IMR-90 (cell line): ENCODE results near the gene IPO7. TPM values are rescaled to one million over a fixed set of nuclear protein-coding genes. Genes with fewer than 3 reads are reported as not detected.
A peak's percentile ranks its signal among the peaks of the same experiment; 100 is the strongest.

Experiments
- ATAC-seq: fragments of 200-7000 bp; cut with Tn5 transposase; 2 replicates; pipeline ENCODE4 v1.9.1; 2020; ENCODE audit warnings: low read depth, mild to moderate bottlenecking, moderate library complexity
- Bru-seq: library from RNA; stranded (reverse); fragments of 400-500 nt; gene quantifications from one replicate; lab custom pipeline; 2021; lab: Mats Ljungman, UMichigan
- BruChase-seq, 2 experiments: library from RNA; stranded (reverse); fragments of 400-500 nt; gene quantifications; one replicate each; lab custom pipeline; 2021; lab: Mats Ljungman, UMichigan
- BruUV-seq: library from RNA; stranded (reverse); fragments of 400-500 nt; replicated peaks from 2 replicates; lab custom pipeline; 2021; lab: Mats Ljungman, UMichigan
- CTCF ChIA-PET: fragments of 300-600 bp; formaldehyde crosslinking; extraction: SDS; loops from one replicate; lab custom pipeline; 2021; ENCODE audit warnings: antibody characterized with exemption; lab: Yijun Ruan, JAX
- POLR2A ChIA-PET: fragments of 300-600 bp; sonication (Branson Sonifier 250); formaldehyde crosslinking; loops from one replicate; lab custom pipeline; 2022; ENCODE audit warnings: antibody characterized with exemption; ENCODE audit not compliant: unreplicated experiment; lab: Charles Lee
- DNase-seq: peaks from one replicate; pipeline ENCODE4 v3.0.0; 2013
- H2AFZ ChIP-seq: replicated peaks from 2 replicates; pipeline ENCODE3; 2013; ENCODE audit warnings: low read length, mild to moderate bottlenecking; ENCODE audit not compliant: poor library complexity
- H2AK5ac ChIP-seq: 2 replicates; pipeline ENCODE4 v1.6.1; 2013; ENCODE audit warnings: low read depth, low read length, inconsistent platforms
- H2AK9ac ChIP-seq: replicated peaks from 2 replicates; pipeline ENCODE3; 2013; ENCODE audit warnings: mild to moderate bottlenecking, low read depth, low read length, moderate library complexity; ENCODE audit not compliant: poor library complexity
- H2BK120ac ChIP-seq: 2 replicates; pipeline ENCODE4 v1.6.1; 2013; ENCODE audit warnings: low read depth, low read length, inconsistent platforms
- H2BK15ac ChIP-seq: 3 replicates; pipeline ENCODE4 v1.6.1; 2013; ENCODE audit warnings: low read depth, low read length, inconsistent platforms
- H2BK20ac ChIP-seq: 2 replicates; pipeline ENCODE4 v1.6.1; 2013; ENCODE audit warnings: low read depth, mild to moderate bottlenecking, inconsistent platforms, low read length, moderate library complexity
- H2BK5ac ChIP-seq: 2 replicates; pipeline ENCODE4 v1.6.1; 2013; ENCODE audit warnings: mild to moderate bottlenecking, low read depth, low read length, inconsistent platforms; ENCODE audit not compliant: poor library complexity, severe bottlenecking
- H3K14ac ChIP-seq: replicated peaks from 2 replicates; pipeline ENCODE4 v1.6.1; 2013; ENCODE audit warnings: low read depth, low read length, inconsistent platforms
- H3K18ac ChIP-seq: 2 replicates; pipeline ENCODE4 v1.6.1; 2013; ENCODE audit warnings: low read depth, low read length, control low read depth
- H3K23ac ChIP-seq: 2 replicates; pipeline ENCODE4 v1.6.1; 2013; ENCODE audit warnings: low read depth, low read length, inconsistent platforms
- H3K27ac ChIP-seq: 2 replicates; pipeline ENCODE4 v1.5.1; 2013; ENCODE audit warnings: mild to moderate bottlenecking, control low read depth, low read length; ENCODE audit not compliant: insufficient read depth
- H3K27me3 ChIP-seq: 2 replicates; pipeline ENCODE4 v1.6.1; 2013; ENCODE audit warnings: low read length; ENCODE audit not compliant: control insufficient read depth, insufficient read depth
- H3K36me3 ChIP-seq: 2 replicates; pipeline ENCODE4 v1.6.1; 2013; ENCODE audit warnings: low read length, mixed read lengths; ENCODE audit not compliant: control insufficient read depth, insufficient read depth
- H3K4ac ChIP-seq: 2 replicates; pipeline ENCODE4 v1.6.1; 2013; ENCODE audit warnings: low read depth, low read length, inconsistent platforms
- H3K4me1 ChIP-seq: 2 replicates; pipeline ENCODE4 v1.6.1; 2013; ENCODE audit warnings: low read length, mixed read lengths; ENCODE audit not compliant: control insufficient read depth, insufficient read depth
- H3K4me2 ChIP-seq: 2 replicates; pipeline ENCODE4 v1.6.1; 2013; ENCODE audit warnings: low read depth, mild to moderate bottlenecking, control low read depth, low read length, moderate library complexity
- H3K4me3 ChIP-seq: 2 replicates; pipeline ENCODE4 v1.5.1; 2013; ENCODE audit warnings: low read depth, mild to moderate bottlenecking, control low read depth, low read length, moderate library complexity; ENCODE audit not compliant: insufficient read depth
- H3K56ac ChIP-seq: 2 replicates; pipeline ENCODE4 v1.6.1; 2013; ENCODE audit warnings: low read length, inconsistent platforms; ENCODE audit not compliant: insufficient read depth; ENCODE audit errors: extremely low read depth
- H3K79me1 ChIP-seq, 2 experiments: 2 replicates each; pipeline ENCODE4 v1.6.1; 2013; ENCODE audit warnings: low read length in 2 of 2, inconsistent platforms in 1 of 2, low read depth in 1 of 2
- H3K9ac ChIP-seq: 2 replicates; pipeline ENCODE4 v1.6.1; 2013; ENCODE audit warnings: low read depth, low read length, control low read depth
- H3K9me1 ChIP-seq: 2 replicates; pipeline ENCODE4 v1.6.1; 2013; ENCODE audit warnings: low read length, inconsistent platforms; ENCODE audit not compliant: insufficient read depth
- H3K9me3 ChIP-seq: 2 replicates; pipeline ENCODE4 v1.6.1; 2013; ENCODE audit warnings: low read length; ENCODE audit not compliant: control insufficient read depth, insufficient read depth
- H4K20me1 ChIP-seq: 2 replicates; pipeline ENCODE4 v1.6.1; 2013; ENCODE audit warnings: low read length, inconsistent platforms; ENCODE audit not compliant: insufficient read depth
- H4K5ac ChIP-seq: 2 replicates; pipeline ENCODE4 v1.6.1; 2013; ENCODE audit warnings: mild to moderate bottlenecking, low read depth, low read length, control low read depth
- H4K8ac ChIP-seq, 2 experiments: 2 replicates each; pipeline ENCODE4 v1.6.1; 2013; ENCODE audit warnings: low read depth in 2 of 2, low read length in 2 of 2, control low read depth in 1 of 2, inconsistent platforms in 1 of 2
- H4K91ac ChIP-seq: 2 replicates; pipeline ENCODE4 v1.6.1; 2013; ENCODE audit warnings: low read depth, low read length, inconsistent platforms; ENCODE audit not compliant: insufficient read depth
- BHLHE40 ChIP-seq: fragments of 150-350 bp; IDR thresholded peaks from 2 replicates; pipeline ENCODE4 v1.6.1; 2016; ENCODE audit warnings: mild to moderate bottlenecking, low read depth, low read length
- CEBPB ChIP-seq: IDR thresholded peaks from 2 replicates; pipeline ENCODE4 v1.6.1; 2012; ENCODE audit warnings: low read depth, low read length, improper control_type of control experiment
- CHD1 ChIP-seq: IDR thresholded peaks from 2 replicates; pipeline ENCODE4 v1.6.1; 2012; ENCODE audit warnings: low read depth, low read length, improper control_type of control experiment
- ELK1 ChIP-seq: fragments of 150-350 bp; IDR thresholded peaks from 2 replicates; pipeline ENCODE4 v1.6.1; 2016; ENCODE audit warnings: low read depth, mild to moderate bottlenecking, low read length, moderate library complexity, borderline replicate concordance
- FOS ChIP-seq: fragments of 150-350 bp; IDR thresholded peaks from 2 replicates; pipeline ENCODE4 v1.6.1; 2016; ENCODE audit warnings: low read depth, low read length
- MAFK ChIP-seq: IDR thresholded peaks from 2 replicates; pipeline ENCODE4 v1.6.1; 2012; ENCODE audit warnings: low read depth, low read length, improper control_type of control experiment
- MXI1 ChIP-seq: IDR thresholded peaks from 2 replicates; pipeline ENCODE4 v1.6.1; 2012; ENCODE audit warnings: low read depth, mild to moderate bottlenecking, low read length, moderate library complexity, borderline replicate concordance
- NFE2L2 ChIP-seq: fragments of 150-350 bp; IDR thresholded peaks from 2 replicates; pipeline ENCODE4 v1.6.1; 2016; ENCODE audit warnings: low read depth, mild to moderate bottlenecking, low read length
- POLR2A ChIP-seq: IDR thresholded peaks from 2 replicates; pipeline ENCODE4 v1.6.1; 2012; ENCODE audit warnings: mild to moderate bottlenecking, low read depth, low read length
- RAD21 ChIP-seq: IDR thresholded peaks from 2 replicates; pipeline ENCODE4 v1.6.1; 2012; ENCODE audit warnings: low read length, improper control_type of control experiment
- RCOR1 ChIP-seq: IDR thresholded peaks from 2 replicates; pipeline ENCODE4 v1.6.1; 2012; ENCODE audit warnings: mild to moderate bottlenecking, low read length, improper control_type of control experiment; ENCODE audit not compliant: insufficient replicate concordance
- RFX5 ChIP-seq: IDR thresholded peaks from 2 replicates; pipeline ENCODE4 v1.8.0; 2012; ENCODE audit warnings: low read depth, mild to moderate bottlenecking, low read length, moderate library complexity
- SMC3 ChIP-seq: fragments of 150-350 bp; IDR thresholded peaks from 2 replicates; pipeline ENCODE4 v1.6.1; 2016; ENCODE audit warnings: low read depth, mild to moderate bottlenecking, antibody characterized with exemption, low read length, moderate library complexity
- WGBS, 2 experiments: methylation state at CpG; one replicate each; pipeline versions ENCODE4 v1.1.5 to v1.1.7; 2013; ENCODE audit warnings: missing lambda C conversion rate in 2 of 2; ENCODE audit not compliant: insufficient read length in 1 of 2; ENCODE audit errors: extremely low coverage in 2 of 2; 5-methylcytosine and 5-hydroxymethylcytosine counted together
- dilution Hi-C: fragments of 300-500 bp; cut with HindIII; formaldehyde crosslinking; loops from one replicate; pipeline ENCODE4 v1.14.3; 2018; ENCODE audit warnings: low sequenced_read_pairs; ENCODE audit not compliant: unreplicated experiment
- in situ Hi-C: fragments of 300-500 bp; cut with MboI; formaldehyde crosslinking; loops from 3 replicates; pipeline ENCODE4 v1.14.3; 2019; ENCODE audit warnings: low sequenced_read_pairs, inconsistent platforms, mixed read lengths
- intact Hi-C: fragments of 100-400 bp; cut with micrococcal nuclease; formaldehyde crosslinking; loops from 2 replicates; pipeline ENCODE4 v1.10.0; 2022
- long read RNA-seq: library from polyadenylated mRNA; unstranded; transcript quantifications from one replicate; pipeline ENCODE4 v2.0.0, GENCODE V29; 2021; ENCODE audit not compliant: unreplicated experiment
- polyA plus RNA-seq, 3 experiments: library from polyadenylated mRNA; depleted of rRNA; stranded (reverse); fragments of >200 nt; gene quantifications; 2 replicates each; pipeline ENCODE4 v1.2.3, GENCODE V29; 2012; ENCODE audit warnings: low replicate concordance in 1 of 3
- total RNA-seq: library from RNA; depleted of rRNA; stranded (reverse); fragments of >200 nt; gene quantifications from 2 replicates; pipeline ENCODE4 v1.2.3, GENCODE V29; 2012; rRNA removed
- TF ChIP-seq, protein P1 (sequence below): fragments of 150-350 bp; IDR thresholded peaks from 2 replicates; pipeline ENCODE4 v1.6.1; 2017; ENCODE audit warnings: mild to moderate bottlenecking, antibody characterized with exemption, low read length, low read depth

The IPO7 gene
- total RNA-seq (110 and 124 TPM in 2 replicates), polyA plus RNA-seq (2012; rRNA removed) (32.5 and 40.6 TPM in 2 replicates), Bru-seq, nascent RNA (percentile 89 among the genes with signal in this experiment), BruChase-seq, experiment 1, labeled RNA remaining after a 6-hour chase (percentile 94 among the genes with signal in this experiment), BruChase-seq, experiment 2, labeled RNA remaining after a 2-hour chase (percentile 91 among the genes with signal in this experiment)
- polyA plus RNA-seq (2012; cell fraction: cytosol; rRNA removed) = 7.0 and 9.1 TPM in 2 replicates
- polyA plus RNA-seq (2012; cell fraction: nucleus; rRNA removed; ENCODE audit: low replicate concordance) = 5.9 and 24.0 TPM in 2 replicates
- long read RNA-seq, partial matches to known transcripts = 6 of 24 reads
- long read RNA-seq, other reads (novel, unspliced or antisense) = 18 of 24 reads

DNA sequence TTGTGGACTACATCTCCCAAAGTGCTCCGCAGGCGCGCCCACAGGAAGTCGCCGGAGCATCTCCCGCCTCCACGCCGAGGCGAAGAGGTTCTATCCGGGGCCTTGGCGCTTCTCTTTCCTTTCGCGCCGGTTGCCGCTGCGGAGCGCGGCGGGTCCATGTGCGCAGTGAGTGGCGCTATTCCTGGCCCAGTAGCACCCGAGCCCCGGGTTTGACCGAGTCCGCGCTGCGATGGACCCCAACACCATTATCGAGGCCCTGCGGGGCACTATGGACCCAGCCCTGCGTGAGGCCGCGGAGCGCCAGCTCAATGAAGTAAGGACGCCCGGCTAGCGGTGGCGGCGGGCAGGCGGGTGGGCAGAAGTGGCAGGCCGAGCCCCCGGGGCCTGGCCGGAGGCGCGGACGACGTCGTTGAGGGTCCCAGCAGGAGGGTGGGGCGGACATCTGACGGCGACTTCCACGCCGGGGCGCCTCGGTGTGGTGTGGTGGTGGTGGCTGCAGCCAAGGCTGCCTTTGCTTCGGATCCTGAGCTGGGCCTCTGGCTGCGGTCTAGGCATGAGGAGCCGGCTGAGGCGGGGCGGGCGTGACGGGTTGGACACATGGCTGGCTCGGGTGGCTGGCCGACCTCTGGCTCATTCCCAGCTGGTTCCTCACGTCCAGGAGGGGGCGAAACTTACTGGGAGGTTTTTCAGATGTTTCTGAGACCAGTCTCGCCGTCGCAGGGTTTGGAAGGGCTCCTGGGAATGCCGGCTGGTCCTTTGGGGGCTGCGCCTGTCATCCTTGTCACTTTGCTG is at the start of gene IPO7:
Gene IPO7, plus strand, starts transcription at position 118 of the 792 bp plus-strand sequence. Its CDS starts 112 bp downstream, at position 230.
- peak; percentile 92 for DNase-seq
- intact Hi-C loops = loop anchor here (5.0 to 10.0 kb wide), 2 partner anchors 72 to 210 kb away; partner anchors contain the start of gene TMEM41B
- Histone ChIP-seq H3K27ac (peak within 1 kb of the TSS; percentile 80), H4K8ac (peak within 1 kb of the TSS; percentile 41 to 83; a peak in 3 of 4 replicates), H3K4me2 (peak within 1 kb of the TSS; percentile 99), H3K27me3 (no peaks in the 10 kb centered on the region), H4K5ac (no peak within 1 kb of the TSS; the same call in 1 of the 2 replicates), H2AFZ (peak within 1 kb of the TSS; percentile 93), H3K79me1 (peaks cover 0 to 12% of the 10 kb centered on the region in 2 experiments; a peak in 2 of 4 replicates), H3K4me1 (no peaks in the 10 kb centered on the region; the same call in 1 of the 2 replicates), H3K23ac (peak within 1 kb of the TSS; percentile 87), H3K4ac (peak within 1 kb of the TSS; percentile 81), H2BK120ac (peak within 1 kb of the TSS; percentile 48), H4K91ac (peak within 1 kb of the TSS; percentile 39), H2BK20ac (peak within 1 kb of the TSS; percentile 47; the same call in 1 of the 2 replicates), H3K18ac (peak within 1 kb of the TSS; percentile 1), H2BK5ac (peak within 1 kb of the TSS; percentile 83), H2AK9ac (peak within 1 kb of the TSS; percentile 92), H3K14ac (peak within 1 kb of the TSS; percentile 86), H3K9me3 (no peaks in the 10 kb centered on the region), H2BK15ac (peak within 1 kb of the TSS; percentile 46; the same call in 1 of the 3 replicates), H4K20me1 (peaks cover 44% of the 10 kb centered on the region), H3K9ac (peak within 1 kb of the TSS; percentile 91), H3K36me3 (no peaks in the 10 kb centered on the region), H3K4me3 (peak within 1 kb of the TSS; percentile 73), H3K9me1 (0 out of 2 replicates have a peak, but pooled peaks cover 4% of the 10 kb centered on the region), H3K56ac (peak within 1 kb of the TSS; percentile 61), H2AK5ac (peak within 1 kb of the TSS; percentile 79)
- ChIA-PET CTCF (interaction anchor here (1.6 kb wide), 1 partner anchor 14 kb away, joined by 7 read pairs; no protein-coding TSS in a partner anchor), POLR2A (interaction anchor here (0.6 to 0.9 kb wide), 3 partner anchors 10 to 472 kb away, joined by 3 to 7 read pairs (median 3); no protein-coding TSS in a partner anchor)
- ATAC-seq = peak; percentile 92
- WGBS, 2 experiments = 0% methylated on average over 38 of the region's 70 CpGs; no CpG with 5 or more reads in 1 of the 2 experiments
- no TSS peak for BruUV-seq
- dilution Hi-C loops = no loop called here
- in situ Hi-C loops = no loop called here
- TF ChIP-seq MAFK (no peak), RCOR1 (no peak), ELK1 (no peak), CHD1 (no peak; the same call in 1 of the 2 replicates), POLR2A (peak; percentile 93), CEBPB (no peak), RAD21 (peak; percentile 28), BHLHE40 (0 out of 2 replicates have a peak, but pooled peaks have one; percentile 39), FOS (no peak), MXI1 (peak; percentile 98), SMC3 (peak; percentile 33; the same call in 1 of the 2 replicates), RFX5 (no peak), NFE2L2 (no peak)
- TF ChIP-seq, protein P1, sequence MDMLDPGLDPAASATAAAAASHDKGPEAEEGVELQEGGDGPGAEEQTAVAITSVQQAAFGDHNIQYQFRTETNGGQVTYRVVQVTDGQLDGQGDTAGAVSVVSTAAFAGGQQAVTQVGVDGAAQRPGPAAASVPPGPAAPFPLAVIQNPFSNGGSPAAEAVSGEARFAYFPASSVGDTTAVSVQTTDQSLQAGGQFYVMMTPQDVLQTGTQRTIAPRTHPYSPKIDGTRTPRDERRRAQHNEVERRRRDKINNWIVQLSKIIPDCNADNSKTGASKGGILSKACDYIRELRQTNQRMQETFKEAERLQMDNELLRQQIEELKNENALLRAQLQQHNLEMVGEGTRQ = peak; percentile 91; the same call in 1 of the 2 replicates
